Transverse colon (tissue), 3 donors: ENCODE results near the gene DDX10.

Experiments used
- CTCF ChIP-seq, 5 experiments: fragments of 200-600 bp in 3 of 5; fragments of 450-650 bp in 2 of 5; sonication (generic) in 3 of 5; IDR thresholded peaks; 1 replicate in 2 of 5; 2 replicates in 3 of 5; pipeline ENCODE4 v1.5.1; 2016 to 2017; ENCODE audit warnings: antibody characterized with exemption in 5 of 5, inconsistent platforms in 3 of 5, mild to moderate bottlenecking in 2 of 5, moderate library complexity in 1 of 5
- POLR2A ChIP-seq: fragments of 450-650 bp; IDR thresholded peaks from one replicate; pipeline ENCODE4 v1.6.1; 2016; ENCODE audit warnings: antibody characterized with exemption, mild to moderate bottlenecking, moderate library complexity

GRCh38 chr11:108852701-108853100 is 187.8 kb downstream of the DDX10 start:
- TF ChIP-seq CTCF (IDR thresholded peaks at IDR 0.05) (no peak), POLR2A (no peak)
